HEK293 (cell line): ENCODE results near the gene SLC43A1.

Source experiments
- HOXA7 ChIP-seq: sonication (generic); formaldehyde crosslinking; IDR thresholded peaks from 2 replicates; pipeline ENCODE4 v1.8.1; 2022; ENCODE audit warnings: missing genetic modification reagents, borderline replicate concordance
- ZBTB8A ChIP-seq: fragments of 450-650 bp; formaldehyde crosslinking; IDR thresholded peaks from 2 replicates; pipeline ENCODE4 v1.5.1; 2016; ENCODE audit warnings: missing biosample characterization, missing genetic modification characterization
- ZNF26 ChIP-seq: fragments of 450-650 bp; formaldehyde crosslinking; IDR thresholded peaks from 2 replicates; pipeline ENCODE4 v1.5.1; 2016; ENCODE audit warnings: missing biosample characterization, missing genetic modification characterization
- ZNF274 ChIP-seq, 2 experiments: fragments of 200-500 bp in 1 of 2; fragments of 450-650 bp in 1 of 2; sonication (Bioruptor generic) in 1 of 2; formaldehyde crosslinking in 1 of 2; IDR thresholded peaks; 2 replicates each; pipeline versions ENCODE4 v1.5.1 to v1.6.1; 2014 to 2016; ENCODE audit warnings: borderline replicate concordance in 1 of 2, inconsistent platforms in 1 of 2, low read length in 1 of 2, missing biosample characterization in 1 of 2, missing genetic modification characterization in 1 of 2

GRCh38 chr11:57475191-57475590 is 40.3 kb downstream of the SLC43A1 start:
- TF ChIP-seq ZNF26 (no peak), ZBTB8A (tag by site-specific recombination) (no peak), HOXA7 (no peak), ZNF274 (IDR thresholded peaks at IDR 0.05; ENCODE audit: low read length) (no peak), ZNF274 (tag by site-specific recombination; IDR thresholded peaks at IDR 0.05; ENCODE audit: borderline replicate concordance) (no peak)
